SK-N-SH (cell line): ENCODE measurements around the gene PRSS38. TPM values are rescaled to one million over a fixed set of nuclear protein-coding genes. Genes with fewer than 3 reads are reported as not detected.

Experiments
- CHD2 ChIP-seq: fragments of 150-350 bp; IDR thresholded peaks from 2 replicates; pipeline ENCODE4 v1.6.1; 2018; ENCODE audit warnings: low read length; ENCODE audit not compliant: partially characterized antibody
- ELF1 ChIP-seq: IDR thresholded peaks from 2 replicates; pipeline ENCODE4 v1.4.0; 2012
- EZH2phosphoT487 ChIP-seq: fragments of 200-600 bp; sonication (generic); IDR thresholded peaks from 2 replicates; pipeline ENCODE4 v1.6.1; 2017; ENCODE audit warnings: low read depth, mixed run types, mild to moderate bottlenecking, antibody characterized with exemption, moderate library complexity, borderline replicate concordance
- FOXM1 ChIP-seq: IDR thresholded peaks from 2 replicates; pipeline ENCODE4 v1.4.0; 2012; ENCODE audit warnings: low read depth, mild to moderate bottlenecking
- GABPA ChIP-seq: IDR thresholded peaks from 2 replicates; pipeline ENCODE4 v1.4.0; 2012; ENCODE audit warnings: low read depth, mild to moderate bottlenecking
- MAX ChIP-seq: IDR thresholded peaks from 2 replicates; pipeline ENCODE4 v1.4.0; 2012; ENCODE audit warnings: low read depth
- MEF2A ChIP-seq: IDR thresholded peaks from 2 replicates; pipeline ENCODE4 v1.4.0; 2012; ENCODE audit warnings: low read depth, borderline replicate concordance
- PBX3 ChIP-seq: IDR thresholded peaks from 2 replicates; pipeline ENCODE4; 2012
- RAD21 ChIP-seq: IDR thresholded peaks from 2 replicates; pipeline ENCODE4 v1.6.1; 2012; ENCODE audit warnings: mild to moderate bottlenecking, low read length
- REST ChIP-seq: IDR thresholded peaks from 2 replicates; pipeline ENCODE4 v1.6.1; 2012; ENCODE audit warnings: mild to moderate bottlenecking, low read depth, low read length, moderate library complexity
- SIN3A ChIP-seq: IDR thresholded peaks from 2 replicates; pipeline ENCODE4 v1.6.1; 2012; ENCODE audit warnings: low read depth, mild to moderate bottlenecking, low read length, moderate library complexity, borderline replicate concordance
- SMC3 ChIP-seq: IDR thresholded peaks from 2 replicates; pipeline ENCODE4 v1.6.1; 2012; ENCODE audit warnings: low read depth, low read length, improper control_type of control experiment
- TAF1 ChIP-seq: IDR thresholded peaks from 2 replicates; pipeline ENCODE4 v1.6.1; 2012; ENCODE audit warnings: low read depth, mild to moderate bottlenecking, low read length, moderate library complexity, borderline replicate concordance
- TCF12 ChIP-seq: IDR thresholded peaks from 2 replicates; pipeline ENCODE4 v1.4.0; 2012
- TEAD4 ChIP-seq: IDR thresholded peaks from 2 replicates; pipeline ENCODE4 v1.4.0; 2012; ENCODE audit warnings: mild to moderate bottlenecking, borderline replicate concordance; ENCODE audit not compliant: insufficient read depth
- YY1 ChIP-seq: IDR thresholded peaks from 2 replicates; pipeline ENCODE4 v1.4.0; 2012; ENCODE audit warnings: low read depth, mild to moderate bottlenecking
- polyA plus RNA-seq, 3 experiments: library from polyadenylated mRNA; depleted of rRNA; stranded (reverse); fragments of >200 nt; gene quantifications; 2 replicates each; pipeline ENCODE4 v1.2.3, GENCODE V29; 2012
- TF ChIP-seq, protein P1 (sequence below): fragments of 150-350 bp; IDR thresholded peaks from 2 replicates; pipeline ENCODE4 v1.6.1; 2017; ENCODE audit warnings: antibody characterized with exemption, low read length, low read depth, borderline replicate concordance
- TF ChIP-seq, protein P2 (sequence below): fragments of 150-350 bp; IDR thresholded peaks from 2 replicates; pipeline ENCODE4 v1.6.1; 2016; ENCODE audit warnings: mild to moderate bottlenecking, low read depth, low read length
- TF ChIP-seq, protein P3 (sequence below): fragments of 200-600 bp; sonication (generic); IDR thresholded peaks from 2 replicates; pipeline ENCODE4 v1.6.1; 2017; ENCODE audit warnings: antibody characterized with exemption, mild to moderate bottlenecking, moderate library complexity

Gene PRSS38
- polyA plus RNA-seq, 1 of the 3 experiments (the other 2 are of a cell fraction) = not detected

DNA sequence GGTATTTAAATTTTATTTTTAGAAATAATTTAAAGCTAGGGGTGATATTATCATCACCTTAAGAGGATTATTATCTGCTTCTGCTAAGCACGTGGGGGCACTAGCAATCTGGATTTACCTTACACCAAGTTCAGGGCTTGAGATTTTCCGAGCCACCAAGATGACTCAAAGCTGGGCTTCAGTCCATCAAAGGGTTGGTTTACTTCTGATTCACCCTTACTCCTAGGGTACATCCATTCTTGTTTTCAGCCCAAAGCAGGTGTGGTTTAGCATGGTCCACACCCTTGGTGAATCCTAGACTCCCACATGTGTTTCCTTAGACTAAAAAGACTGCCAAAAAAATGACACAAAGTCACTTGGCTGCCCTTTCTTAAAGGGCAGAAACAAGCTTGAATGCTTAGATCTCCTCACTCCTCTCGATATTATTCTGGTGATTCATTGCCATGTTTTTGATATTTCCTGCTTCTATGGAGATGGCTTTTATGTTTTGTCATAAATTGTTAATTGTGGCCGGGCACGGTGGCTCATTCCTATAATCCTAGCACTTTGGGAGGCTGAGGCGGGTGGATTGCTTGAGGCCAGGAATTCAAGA is 9.8 kb upstream of the PRSS38 start (continued):
- TF ChIP-seq MEF2A (no peak), SIN3A (no peak), PBX3 (peak; percentile 51; the same call in 1 of the 2 replicates), RAD21 (no peak), EZH2phosphoT487 (no peak), TCF12 (peak; percentile 77), TAF1 (no peak), FOXM1 (no peak), YY1 (no peak), SMC3 (no peak), ELF1 (no peak), TEAD4 (peak; percentile 7; the same call in 1 of the 2 replicates), REST (no peak), MAX (0 out of 2 replicates have a peak, but pooled peaks have one; percentile 49), GABPA (no peak), CHD2 (no peak)
- TF ChIP-seq, protein P1, sequence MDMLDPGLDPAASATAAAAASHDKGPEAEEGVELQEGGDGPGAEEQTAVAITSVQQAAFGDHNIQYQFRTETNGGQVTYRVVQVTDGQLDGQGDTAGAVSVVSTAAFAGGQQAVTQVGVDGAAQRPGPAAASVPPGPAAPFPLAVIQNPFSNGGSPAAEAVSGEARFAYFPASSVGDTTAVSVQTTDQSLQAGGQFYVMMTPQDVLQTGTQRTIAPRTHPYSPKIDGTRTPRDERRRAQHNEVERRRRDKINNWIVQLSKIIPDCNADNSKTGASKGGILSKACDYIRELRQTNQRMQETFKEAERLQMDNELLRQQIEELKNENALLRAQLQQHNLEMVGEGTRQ = no peak
- TF ChIP-seq, protein P2, sequence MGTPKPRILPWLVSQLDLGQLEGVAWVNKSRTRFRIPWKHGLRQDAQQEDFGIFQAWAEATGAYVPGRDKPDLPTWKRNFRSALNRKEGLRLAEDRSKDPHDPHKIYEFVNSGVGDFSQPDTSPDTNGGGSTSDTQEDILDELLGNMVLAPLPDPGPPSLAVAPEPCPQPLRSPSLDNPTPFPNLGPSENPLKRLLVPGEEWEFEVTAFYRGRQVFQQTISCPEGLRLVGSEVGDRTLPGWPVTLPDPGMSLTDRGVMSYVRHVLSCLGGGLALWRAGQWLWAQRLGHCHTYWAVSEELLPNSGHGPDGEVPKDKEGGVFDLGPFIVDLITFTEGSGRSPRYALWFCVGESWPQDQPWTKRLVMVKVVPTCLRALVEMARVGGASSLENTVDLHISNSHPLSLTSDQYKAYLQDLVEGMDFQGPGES = no peak
- TF ChIP-seq, protein P3, sequence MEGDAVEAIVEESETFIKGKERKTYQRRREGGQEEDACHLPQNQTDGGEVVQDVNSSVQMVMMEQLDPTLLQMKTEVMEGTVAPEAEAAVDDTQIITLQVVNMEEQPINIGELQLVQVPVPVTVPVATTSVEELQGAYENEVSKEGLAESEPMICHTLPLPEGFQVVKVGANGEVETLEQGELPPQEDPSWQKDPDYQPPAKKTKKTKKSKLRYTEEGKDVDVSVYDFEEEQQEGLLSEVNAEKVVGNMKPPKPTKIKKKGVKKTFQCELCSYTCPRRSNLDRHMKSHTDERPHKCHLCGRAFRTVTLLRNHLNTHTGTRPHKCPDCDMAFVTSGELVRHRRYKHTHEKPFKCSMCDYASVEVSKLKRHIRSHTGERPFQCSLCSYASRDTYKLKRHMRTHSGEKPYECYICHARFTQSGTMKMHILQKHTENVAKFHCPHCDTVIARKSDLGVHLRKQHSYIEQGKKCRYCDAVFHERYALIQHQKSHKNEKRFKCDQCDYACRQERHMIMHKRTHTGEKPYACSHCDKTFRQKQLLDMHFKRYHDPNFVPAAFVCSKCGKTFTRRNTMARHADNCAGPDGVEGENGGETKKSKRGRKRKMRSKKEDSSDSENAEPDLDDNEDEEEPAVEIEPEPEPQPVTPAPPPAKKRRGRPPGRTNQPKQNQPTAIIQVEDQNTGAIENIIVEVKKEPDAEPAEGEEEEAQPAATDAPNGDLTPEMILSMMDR = no peak
